Activated B cell treated with CpG ODN at 0.5 μM for 24 hours (primary cell): Measurements from ENCODE around the gene CTXND2. TPM values are rescaled to one million over a fixed set of nuclear protein-coding genes. Genes with fewer than 3 reads are reported as not detected.
"Not testable (repeated sequence)": the region's sequence is repeated elsewhere in the genome, so short reads cannot be mapped to it uniquely, and the experiment has no call there.

Experiments used
- ATAC-seq: fragments of 200-7000 bp; cut with Tn5 transposase; one replicate; pipeline ENCODE4 v1.10.0; 2021; ENCODE audit warnings: low read depth, mild to moderate bottlenecking, moderate library complexity
- CTCF ChIA-PET: fragments of 350-600 bp; sonication (Branson Sonifier 250); formaldehyde crosslinking; loops from one replicate; lab custom pipeline; 2021; ENCODE audit warnings: antibody characterized with exemption; lab: Charles Lee
- POLR2A ChIA-PET: fragments of 350-600 bp; sonication (Branson Sonifier 250); formaldehyde crosslinking; loops from one replicate; lab custom pipeline; 2021; ENCODE audit warnings: antibody characterized with exemption; lab: Charles Lee
- DNase-seq: peaks from one replicate; pipeline ENCODE4 v3.0.0; 2022
- H3K27ac Mint-ChIP-seq: one replicate; pipeline ENCODE4 v1.8.0; 2020; ENCODE audit warnings: mixed read lengths
- H3K27me3 Mint-ChIP-seq: one replicate; pipeline ENCODE4 v1.8.0; 2021; ENCODE audit warnings: mixed read lengths
- H3K36me3 Mint-ChIP-seq: one replicate; pipeline ENCODE4 v1.8.0; 2021; ENCODE audit warnings: low read depth, mixed read lengths
- H3K4me1 Mint-ChIP-seq: one replicate; pipeline ENCODE4 v1.8.0; 2021; ENCODE audit warnings: mixed read lengths
- H3K4me3 Mint-ChIP-seq: one replicate; pipeline ENCODE4 v1.8.0; 2020; ENCODE audit warnings: mild to moderate bottlenecking, mixed read lengths
- H3K9me3 Mint-ChIP-seq: one replicate; pipeline ENCODE4 v1.8.0; 2020; ENCODE audit warnings: mixed read lengths
- CTCF ChIP-seq: fragments of 200-600 bp; IDR thresholded peaks from one replicate; pipeline ENCODE4 v1.8.0; 2022; ENCODE audit warnings: antibody characterized with exemption, mild to moderate bottlenecking
- intact Hi-C: fragments of 100-400 bp; cut with micrococcal nuclease; formaldehyde crosslinking; loops from one replicate; pipeline ENCODE4 v1.15.1; 2024
- total RNA-seq: library from RNA; stranded (reverse); gene quantifications from 2 replicates; pipeline ENCODE4 v1.2.3, GENCODE V29; 2022

CTXND2 gene
- total RNA-seq, 1 donor from 2014 or later = not detected

DNA sequence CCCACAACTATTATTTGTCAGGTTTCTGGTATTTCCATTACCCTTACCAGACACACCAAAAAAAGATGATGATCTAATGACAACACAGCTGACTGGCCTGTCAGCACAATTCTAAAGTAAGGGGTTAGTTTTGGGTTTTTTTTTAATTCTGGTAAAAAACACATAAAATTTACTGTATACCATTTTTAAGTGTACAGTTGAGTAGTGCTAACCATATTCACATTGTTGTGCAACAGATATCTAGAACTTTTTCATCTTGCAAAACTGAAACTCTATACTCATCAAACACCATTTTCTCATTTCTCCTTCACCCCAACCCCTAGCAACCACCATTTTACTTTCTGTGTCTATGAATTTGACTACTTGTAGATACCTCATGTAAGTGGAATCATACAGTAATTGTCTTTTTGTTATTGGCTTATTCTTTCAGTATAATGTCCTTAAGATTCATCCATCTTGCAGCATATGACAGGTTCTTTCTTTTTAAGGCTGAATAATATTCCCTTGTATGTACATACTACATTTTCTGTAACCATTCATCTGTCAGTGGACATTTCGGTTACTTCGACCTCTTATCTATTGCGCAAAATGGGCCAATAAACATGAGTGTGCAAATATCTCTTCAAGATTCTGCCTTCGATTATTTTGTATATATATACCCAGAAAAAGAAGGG is 40.3 kb upstream of the CTXND2 start:
- POLR2A ChIA-PET = no interaction called here
- Mint-ChIP-seq H3K27me3 (no peaks in the 10 kb centered on the region), H3K4me1 (no peaks in the 10 kb centered on the region), H3K4me3 (no peak overlapping the region), H3K9me3 (no peaks in the 10 kb centered on the region), H3K27ac (no peak overlapping the region), H3K36me3 (peaks cover 41% of the 10 kb centered on the region)
- intact Hi-C loops = no loop called here
- no peak for DNase-seq
- CTCF ChIA-PET = no interaction called here
- TF ChIP-seq CTCF = no peak
- ATAC-seq = no peak

- H3K27ac Mint-ChIP-seq, CTCF ChIA-PET, POLR2A ChIA-PET, ATAC-seq, H3K4me3 Mint-ChIP-seq, H3K9me3 Mint-ChIP-seq, H3K27me3 Mint-ChIP-seq, intact Hi-C loops, DNase-seq: not testable (repeated sequence)
- peaks cover 48% of the 10 kb centered on the region for H3K36me3 Mint-ChIP-seq
- H3K4me1 Mint-ChIP-seq = peaks cover 21% of the 10 kb centered on the region
Observed at GRCh38 chr1:150850801-150851362, 36.1 kb upstream of the CTXND2 start.

DNA sequence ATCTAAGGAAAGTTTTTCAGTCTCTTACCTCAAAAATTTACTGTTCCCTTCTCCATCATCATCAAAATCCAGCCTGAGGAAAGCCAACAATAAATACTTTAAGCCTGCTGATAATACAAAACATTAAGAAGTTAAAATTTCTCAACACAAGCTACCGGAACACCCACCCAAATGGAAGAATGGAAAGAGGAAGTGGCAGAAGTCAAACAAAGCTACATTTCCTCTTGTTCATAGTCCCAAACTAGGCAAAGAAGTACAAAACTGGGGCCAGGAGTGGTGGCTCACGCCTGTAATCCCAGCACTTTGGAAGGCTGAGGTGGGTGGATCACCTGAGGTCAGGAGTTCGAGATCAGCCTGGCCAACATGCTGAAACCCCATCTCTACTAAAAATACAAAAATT is 34.2 kb upstream of the CTXND2 start:
- H3K27me3 Mint-ChIP-seq, intact Hi-C loops, DNase-seq, H3K9me3 Mint-ChIP-seq, ATAC-seq: not testable (repeated sequence)
- Mint-ChIP-seq H3K4me1 (peaks cover 21% of the 10 kb centered on the region), H3K4me3 (peak overlapping the region; percentile 71), H3K27ac (peak overlapping the region; percentile 86), H3K36me3 (peaks cover 39% of the 10 kb centered on the region)
- CTCF ChIA-PET = interaction anchor here (0.6 to 1.5 kb wide), 2 partner anchors 70 to 234 kb away, joined by 3 to 5 read pairs; no protein-coding TSS in a partner anchor
- POLR2A ChIA-PET = interaction anchor here (0.5 to 0.7 kb wide), 2 partner anchors 71 to 491 kb away, joined by 3 to 4 read pairs; no protein-coding TSS in a partner anchor

DNA sequence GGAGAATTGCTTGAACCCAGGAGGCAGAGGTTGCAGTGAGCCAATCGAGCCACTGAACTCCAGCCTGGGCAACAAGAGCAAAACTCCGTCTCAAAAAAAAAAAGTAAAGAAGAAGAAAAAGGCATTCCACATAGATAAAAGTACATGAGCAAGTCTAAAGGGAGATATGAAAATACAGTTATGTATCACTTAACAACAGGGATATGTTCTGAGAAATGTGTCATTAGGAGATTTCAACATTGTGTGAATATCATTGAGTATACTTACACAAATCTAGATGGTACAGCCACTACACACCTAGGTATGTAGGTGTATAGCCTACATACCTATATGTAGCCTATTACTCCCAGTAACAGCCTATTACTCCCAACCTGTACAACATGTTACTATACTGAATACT is 23.2 kb upstream of the CTXND2 start:
- Mint-ChIP-seq H3K27ac (no peak overlapping the region), H3K4me1 (peaks cover 12% of the 10 kb centered on the region), H3K4me3 (no peak overlapping the region), H3K36me3 (peaks cover 14% of the 10 kb centered on the region), H3K9me3 (no peaks in the 10 kb centered on the region), H3K27me3 (no peaks in the 10 kb centered on the region)
- no peak for ATAC-seq
- DNase-seq = no peak
- CTCF ChIA-PET = no interaction called here
- TF ChIP-seq CTCF = no peak
- intact Hi-C loops = no loop called here
- POLR2A ChIA-PET = no interaction called here

DNA sequence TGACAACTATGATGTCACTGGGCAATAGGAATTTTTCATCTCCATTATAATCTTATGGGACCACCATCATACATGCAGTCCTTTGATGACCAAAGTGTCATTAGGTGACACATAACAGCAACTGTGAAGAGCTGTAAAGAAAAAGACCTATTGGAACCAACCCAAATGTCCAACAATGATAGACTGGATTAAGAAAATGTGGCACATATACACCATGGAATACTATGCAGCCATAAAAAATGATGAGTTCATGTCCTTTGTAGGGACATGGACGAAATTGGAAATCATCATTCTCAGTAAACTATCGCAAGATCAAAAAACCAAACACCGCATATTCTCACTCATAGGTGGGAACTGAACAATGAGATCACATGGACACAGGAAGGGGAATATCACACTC is 22.7 kb upstream of the CTXND2 start:
- H3K4me3 Mint-ChIP-seq, H3K27ac Mint-ChIP-seq, POLR2A ChIA-PET, CTCF ChIA-PET, H3K9me3 Mint-ChIP-seq, ATAC-seq, H3K27me3 Mint-ChIP-seq, DNase-seq, intact Hi-C loops: not testable (repeated sequence)
- Mint-ChIP-seq H3K36me3 (peaks cover 15% of the 10 kb centered on the region), H3K4me1 (peaks cover 15% of the 10 kb centered on the region)

GRCh38 chr1:150869683-150870082 is 17.3 kb upstream of the CTXND2 start:
- Mint-ChIP-seq H3K4me1 (peaks cover 31% of the 10 kb centered on the region), H3K27me3 (no peaks in the 10 kb centered on the region), H3K9me3 (no peaks in the 10 kb centered on the region), H3K36me3 (peaks cover 35% of the 10 kb centered on the region), H3K27ac (no peak overlapping the region), H3K4me3 (no peak overlapping the region)
- intact Hi-C loops = no loop called here
- ChIA-PET POLR2A (no interaction called here), CTCF (no interaction called here)
- ATAC-seq (no peak), DNase-seq (no peak)
- no peak for TF ChIP-seq CTCF
